ENCODE measurements around the gene PCDH1.

The PCDH1 gene

GRCh38 chr5:141844414-141845097 is 33.7 kb downstream of the PCDH1 start:
- intact Hi-C loops (cut with DNase I): no loop called here
- DNase-seq: no peak

GRCh38 chr5:141843156-141843927 is 34.9 kb downstream of the PCDH1 start:
- intact Hi-C loops (cut with DNase I): no loop called here
- DNase-seq: no peak

GRCh38 chr5:141841378-141842180 is 36.6 kb downstream of the PCDH1 start:
- DNase-seq: no peak
- intact Hi-C loops (cut with DNase I): no loop called here

GRCh38 chr5:141840826-141841360 is 37.3 kb downstream of the PCDH1 start:
- DNase-seq: no peak
- intact Hi-C loops (cut with DNase I): no loop called here

GRCh38 chr5:141840280-141840812 is 37.9 kb downstream of the PCDH1 start:
- DNase-seq: no peak
- intact Hi-C loops (cut with DNase I): no loop called here

- intact Hi-C loops (cut with DNase I): no loop called here
- peak in 5 of 42 donors; percentile 29 to 59 (median 34) for DNase-seq
Measured at GRCh38 chr5:141839015-141839513, 39.1 kb downstream of the PCDH1 start.

- peak in 5 of 42 donors; percentile 36 to 63 (median 55) for DNase-seq
- intact Hi-C loops (cut with DNase I): no loop called here
Measured at GRCh38 chr5:141838326-141839014, 39.7 kb downstream of the PCDH1 start.

- DNase-seq: peak in 1 of 42 donors; percentile 47
- intact Hi-C loops (cut with DNase I): no loop called here
Measured at GRCh38 chr5:141835928-141836670, 42.1 kb downstream of the PCDH1 start.

- DNase-seq: no peak
- intact Hi-C loops (cut with DNase I): no loop called here
Measured at GRCh38 chr5:141834331-141834730, 43.9 kb downstream of the PCDH1 start.

- intact Hi-C loops (cut with DNase I): no loop called here
- DNase-seq: no peak
Measured at GRCh38 chr5:141832131-141832530, 46.1 kb downstream of the PCDH1 start.

GRCh38 chr5:141828162-141828561 is 50.0 kb downstream of the PCDH1 start:
- no peak for DNase-seq
- intact Hi-C loops (cut with DNase I): no loop called here

GRCh38 chr5:141826674-141827073 is 51.5 kb downstream of the PCDH1 start:
- peak in 2 of 42 donors; percentile 43 to 69 for DNase-seq
- intact Hi-C loops (cut with DNase I): no loop called here

GRCh38 chr5:141825791-141826560 is 52.2 kb downstream of the PCDH1 start:
- intact Hi-C loops (cut with DNase I): no loop called here
- peak in 7 of 42 donors; percentile 35 to 74 (median 47) for DNase-seq

GRCh38 chr5:141825241-141825671 is 53.0 kb downstream of the PCDH1 start:
- intact Hi-C loops (cut with DNase I): no loop called here
- peak in 18 of 42 donors; percentile 19 to 74 (median 50) for DNase-seq

- intact Hi-C loops (cut with DNase I): loop anchor here (5.0 kb wide), 1 partner anchor 122 kb away; no protein-coding TSS in a partner anchor
- DNase-seq: no peak
Measured at GRCh38 chr5:141824717-141825116, 53.5 kb downstream of the PCDH1 start.

- intact Hi-C loops (cut with DNase I): loop anchor here (5.0 kb wide), 1 partner anchor 121 kb away; no protein-coding TSS in a partner anchor
- no peak for DNase-seq
Measured at GRCh38 chr5:141823056-141823455, 55.2 kb downstream of the PCDH1 start.

GRCh38 chr5:141822144-141822543 is 56.1 kb downstream of the PCDH1 start:
- peak in 7 of 42 donors; percentile 40 to 71 (median 52) for DNase-seq
- intact Hi-C loops (cut with DNase I): loop anchor here (5.0 kb wide), 1 partner anchor 120 kb away; no protein-coding TSS in a partner anchor
